Measurements from ENCODE around the gene FNTB. TPM values are rescaled to one million over a fixed set of nuclear protein-coding genes. Genes with fewer than 3 reads are reported as not detected.
"Not testable (repeated sequence)": the region's sequence is repeated elsewhere in the genome, so short reads cannot be mapped to it uniquely, and the experiment has no call there.

Gene FNTB
- polyA plus RNA-seq, 1 donor from 2014 or later = 4.8 TPM

- Mint-ChIP-seq H3K27ac (no peak overlapping the region), H3K9me3 (no peaks in the 10 kb centered on the region), H3K4me3 (no peak overlapping the region), H3K4me1 (peaks cover 14 to 23% (median 18%) of the 10 kb centered on the region in 3 donors), H3K36me3 (peaks cover 16% of the 10 kb centered on the region), H3K27me3 (no peaks in the 10 kb centered on the region)
Measured at GRCh38 chr14:65080960-65081747, 94.5 kb downstream of the FNTB start.

DNA sequence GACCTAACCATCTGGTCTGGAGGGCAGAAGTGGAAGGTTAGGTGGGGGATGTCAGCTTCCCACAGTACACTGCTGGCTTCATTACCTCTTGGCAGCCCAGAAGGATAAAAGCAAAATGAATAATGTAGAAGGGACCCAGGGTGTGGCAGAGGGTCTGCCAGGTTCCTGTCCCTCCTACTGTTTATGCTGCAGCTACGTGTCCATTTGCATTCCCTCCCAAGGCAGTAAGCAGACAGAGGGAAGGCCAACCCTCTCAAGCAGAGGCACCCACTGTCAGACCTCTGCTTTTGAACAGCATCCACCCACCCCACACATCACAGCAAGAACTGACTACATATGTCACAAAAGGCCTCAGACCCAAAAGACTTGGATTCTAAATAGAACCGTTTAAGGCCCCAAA lies 96.2 kb downstream of the FNTB start:
- Mint-ChIP-seq H3K27ac (no peak overlapping the region), H3K4me1 (peaks cover 11 to 26% (median 18%) of the 10 kb centered on the region in 3 donors), H3K4me3 (no peak overlapping the region), H3K36me3 (peaks cover 25% of the 10 kb centered on the region), H3K27me3 (no peaks in the 10 kb centered on the region), H3K9me3 (peaks cover 0 to 5% (median 0%) of the 10 kb centered on the region in 3 donors)

- peak overlapping the region in 1 of 4 donors; percentile 75 for H3K4me3 Mint-ChIP-seq
- peaks cover 26% of the 10 kb centered on the region for H3K36me3 Mint-ChIP-seq
- peaks cover 0 to 5% (median 0%) of the 10 kb centered on the region in 3 donors for H3K9me3 Mint-ChIP-seq
- no peaks in the 10 kb centered on the region for H3K27me3 Mint-ChIP-seq
- peaks cover 11 to 26% (median 16%) of the 10 kb centered on the region in 3 donors for H3K4me1 Mint-ChIP-seq
- H3K27ac Mint-ChIP-seq = no peak overlapping the region
Measured at GRCh38 chr14:65084554-65085505, 98.1 kb downstream of the FNTB start.

GRCh38 chr14:65086686-65087085 lies 100.0 kb downstream of the FNTB start:
- H3K4me1 Mint-ChIP-seq = peaks cover 10 to 19% (median 10%) of the 10 kb centered on the region in 3 donors
- H3K36me3 Mint-ChIP-seq = peaks cover 26% of the 10 kb centered on the region
- peak overlapping the region in 1 of 3 donors; percentile 19 for H3K27ac Mint-ChIP-seq

GRCh38 chr14:65087835-65088234 lies 101.1 kb downstream of the FNTB start:
- H3K27ac Mint-ChIP-seq, H3K9me3 Mint-ChIP-seq, H3K27me3 Mint-ChIP-seq, H3K4me3 Mint-ChIP-seq: not testable (repeated sequence)
- Mint-ChIP-seq H3K36me3 (peaks cover 21% of the 10 kb centered on the region), H3K4me1 (peaks cover 10 to 13% (median 10%) of the 10 kb centered on the region in 3 donors)

More at GRCh38 chr14:65086686-65087085, 100.0 kb downstream of the FNTB start:
- peak overlapping the region in 1 of 4 donors; percentile 9 for H3K4me3 Mint-ChIP-seq
- H3K9me3 Mint-ChIP-seq, H3K27me3 Mint-ChIP-seq: not testable (repeated sequence)

DNA sequence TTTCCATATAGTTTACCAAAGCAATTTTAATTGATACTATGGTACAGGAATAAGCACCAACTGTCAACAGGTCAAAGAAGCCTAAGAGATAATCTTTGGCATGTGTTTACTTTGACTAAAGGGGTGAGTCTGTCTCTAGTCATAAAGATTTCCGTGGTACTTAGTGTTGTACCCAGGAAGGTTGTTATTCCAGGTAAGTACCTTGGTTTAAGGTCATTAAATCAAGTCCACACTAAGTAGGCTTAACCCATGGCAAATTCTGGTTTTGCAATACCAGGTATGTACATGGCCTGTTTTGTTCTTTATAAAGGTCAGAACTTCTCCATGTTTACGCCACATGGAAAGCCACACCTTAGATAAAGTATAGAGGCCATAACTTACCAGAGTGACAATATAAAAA lies 105.7 kb downstream of the FNTB start:
- peaks cover 22 to 31% (median 24%) of the 10 kb centered on the region in 3 donors for H3K4me1 Mint-ChIP-seq
- H3K36me3 Mint-ChIP-seq = peaks cover 6% of the 10 kb centered on the region
- no peak overlapping the region for H3K4me3 Mint-ChIP-seq
- H3K9me3 Mint-ChIP-seq = no peaks in the 10 kb centered on the region
- no peak overlapping the region for H3K27ac Mint-ChIP-seq
- H3K27me3 Mint-ChIP-seq = no peaks in the 10 kb centered on the region

DNA sequence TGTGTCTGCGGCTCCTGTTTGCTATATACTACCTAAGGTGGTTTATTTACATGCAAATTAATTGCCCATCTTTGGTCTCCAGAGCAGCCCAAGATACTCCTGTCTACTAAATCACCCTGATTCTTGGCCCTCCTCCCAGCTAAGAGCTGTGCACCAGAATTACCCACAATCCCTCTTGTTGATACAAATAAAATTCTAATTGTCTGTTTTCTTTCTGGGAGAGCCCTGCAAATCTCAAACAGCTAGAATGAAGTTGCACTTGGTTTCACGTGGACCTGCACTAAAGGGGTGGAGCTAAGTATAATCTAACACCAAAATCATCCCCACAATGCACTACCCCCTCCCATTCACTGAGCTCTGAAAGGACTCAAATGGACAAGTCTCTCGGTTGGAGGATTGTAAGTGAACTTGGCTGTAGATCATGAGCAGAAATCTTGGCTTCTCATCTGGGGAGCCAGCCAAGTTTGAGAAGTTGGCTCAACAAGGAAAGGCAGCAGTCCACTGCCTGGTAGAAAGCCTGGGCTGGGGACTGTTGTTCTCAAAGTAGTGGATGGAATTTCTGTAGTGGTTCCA lies 109.0 kb downstream of the FNTB start:
- peak overlapping the region in 2 of 3 donors; percentile 59 to 85 for H3K27ac Mint-ChIP-seq
- H3K4me1 Mint-ChIP-seq = peaks cover 34 to 50% (median 37%) of the 10 kb centered on the region in 3 donors
- no peaks in the 10 kb centered on the region for H3K36me3 Mint-ChIP-seq
- no peak overlapping the region for H3K4me3 Mint-ChIP-seq
- H3K9me3 Mint-ChIP-seq = no peaks in the 10 kb centered on the region
- H3K27me3 Mint-ChIP-seq = no peaks in the 10 kb centered on the region

GRCh38 chr14:65096323-65097089 lies 109.8 kb downstream of the FNTB start:
- H3K4me3 Mint-ChIP-seq = no peak overlapping the region
- H3K27me3 Mint-ChIP-seq = no peaks in the 10 kb centered on the region
- no peaks in the 10 kb centered on the region for H3K36me3 Mint-ChIP-seq
- H3K4me1 Mint-ChIP-seq = peaks cover 35 to 57% (median 39%) of the 10 kb centered on the region in 3 donors
- H3K27ac Mint-ChIP-seq = peak overlapping the region in 1 of 3 donors; percentile 59
- H3K9me3 Mint-ChIP-seq = no peaks in the 10 kb centered on the region

DNA sequence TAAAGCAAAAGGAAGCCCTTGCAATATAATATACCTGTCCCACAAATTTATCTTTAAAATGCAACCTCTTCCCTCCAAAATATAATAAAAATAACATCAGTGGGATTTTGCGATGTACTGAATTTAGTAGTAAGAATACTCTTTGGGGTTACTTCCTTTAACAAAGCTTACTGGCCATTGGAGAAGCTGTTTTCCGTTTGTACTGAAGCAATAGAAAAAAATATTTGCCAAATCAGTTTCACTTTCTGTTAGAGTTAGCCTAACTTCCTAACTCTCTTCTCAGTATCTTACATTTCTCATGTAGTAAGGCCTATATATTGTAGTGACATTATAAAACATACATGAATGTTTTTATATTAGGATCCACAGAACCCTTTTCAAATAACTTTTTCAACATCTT lies 111.9 kb downstream of the FNTB start:
- H3K27ac Mint-ChIP-seq = peak overlapping the region; percentile 24 to 91 (median 46)
- peaks cover 35 to 61% (median 42%) of the 10 kb centered on the region in 3 donors for H3K4me1 Mint-ChIP-seq
- no peaks in the 10 kb centered on the region for H3K27me3 Mint-ChIP-seq
- no peaks in the 10 kb centered on the region for H3K9me3 Mint-ChIP-seq
- peak overlapping the region; percentile 54 to 85 (median 82) for H3K4me3 Mint-ChIP-seq
- no peaks in the 10 kb centered on the region for H3K36me3 Mint-ChIP-seq

GRCh38 chr14:65100922-65101541 lies 114.3 kb downstream of the FNTB start:
- no peaks in the 10 kb centered on the region for H3K27me3 Mint-ChIP-seq
- no peaks in the 10 kb centered on the region for H3K36me3 Mint-ChIP-seq
- H3K4me1 Mint-ChIP-seq = peaks cover 29 to 44% (median 29%) of the 10 kb centered on the region in 3 donors
- no peaks in the 10 kb centered on the region for H3K9me3 Mint-ChIP-seq
- H3K4me3 Mint-ChIP-seq = peak overlapping the region; percentile 80 to 100 (median 94)
- H3K27ac Mint-ChIP-seq = peak overlapping the region; percentile 82 to 97 (median 90)

- Mint-ChIP-seq H3K27me3 (no peaks in the 10 kb centered on the region), H3K27ac (peak overlapping the region; percentile 82 to 99 (median 97)), H3K36me3 (no peaks in the 10 kb centered on the region), H3K9me3 (no peaks in the 10 kb centered on the region), H3K4me1 (peaks cover 21 to 36% (median 27%) of the 10 kb centered on the region in 3 donors), H3K4me3 (peak overlapping the region; percentile 80 to 100 (median 96))
Measured at GRCh38 chr14:65101631-65102440, 115.1 kb downstream of the FNTB start.

DNA sequence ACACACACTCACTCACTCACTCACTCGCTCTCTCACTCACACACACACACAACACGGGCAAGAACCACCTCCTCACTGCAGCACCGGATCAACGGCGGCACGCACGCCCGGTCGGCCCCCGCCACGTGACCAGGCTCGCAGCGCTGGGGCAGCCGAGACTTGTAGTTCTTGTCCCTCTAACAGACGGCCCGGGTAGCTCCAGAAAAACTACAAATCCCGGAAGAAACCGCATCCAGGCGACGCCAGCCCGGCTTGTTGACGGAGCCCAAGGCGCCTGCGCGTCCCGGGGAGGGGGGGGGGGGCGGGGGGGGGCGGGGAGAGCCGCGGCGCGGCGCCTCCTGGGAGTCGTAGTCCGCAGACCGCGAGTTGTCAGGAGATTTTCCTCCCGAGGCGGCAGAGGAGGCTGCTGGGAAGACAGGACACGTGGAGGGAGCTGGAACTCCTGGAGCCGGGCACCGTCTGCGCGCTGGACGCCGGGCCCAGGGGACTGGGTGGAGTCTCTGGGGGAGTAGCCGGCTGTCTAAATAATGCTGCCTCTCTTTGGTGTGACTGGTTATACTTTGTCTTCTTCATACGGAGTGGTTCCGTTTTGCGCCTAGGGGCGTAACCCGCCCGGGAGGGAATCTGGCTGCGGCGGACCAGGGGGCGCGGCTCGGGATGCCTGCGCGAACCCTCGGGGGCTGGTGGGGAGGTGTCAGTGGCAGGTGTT lies 115.9 kb downstream of the FNTB start, which contains the start of gene MAX:
MAX (minus strand) TSS at position 77 of the 709 bp plus-strand sequence. CDS start 178 bp downstream, outside the sequence.
- no peaks in the 10 kb centered on the region for H3K9me3 Mint-ChIP-seq
- no peaks in the 10 kb centered on the region for H3K27me3 Mint-ChIP-seq
- H3K27ac Mint-ChIP-seq = peak within 1 kb of the TSS; percentile 82 to 99 (median 97)
- peak within 1 kb of the TSS; percentile 80 to 100 (median 96) for H3K4me3 Mint-ChIP-seq
- H3K4me1 Mint-ChIP-seq = peaks cover 17 to 31% (median 27%) of the 10 kb centered on the region in 3 donors
- H3K36me3 Mint-ChIP-seq = no peaks in the 10 kb centered on the region

Measured in IgD-negative memory B cell (primary cell).